ENCODE measurements around the gene LACTBL1.

LACTBL1 gene

GRCh38 chr1:22976127-22976460 lies 3.4 kb upstream of the LACTBL1 start:
- Mint-ChIP-seq H3K36me3 (ENCODE audit: low read depth) (no peaks in the 10 kb centered on the region), H3K9me3 (no peaks in the 10 kb centered on the region), H3K4me3 (no peak overlapping the region), H3K4me1 (peaks cover 16% of the 10 kb centered on the region), H3K27me3 (ENCODE audit: low read depth) (peaks cover 18% of the 10 kb centered on the region), H3K27ac (no peak overlapping the region)
- no peak for TF ChIP-seq CTCF (IDR thresholded peaks at IDR 0.05; ENCODE audit: unreplicated experiment in 3 of 3)

- Mint-ChIP-seq H3K27ac (no peak overlapping the region), H3K27me3 (ENCODE audit: low read depth) (peaks cover 15% of the 10 kb centered on the region), H3K4me3 (no peak overlapping the region), H3K4me1 (peaks cover 20% of the 10 kb centered on the region), H3K9me3 (no peaks in the 10 kb centered on the region), H3K36me3 (ENCODE audit: low read depth) (no peaks in the 10 kb centered on the region)
- TF ChIP-seq CTCF (IDR thresholded peaks at IDR 0.05; ENCODE audit: unreplicated experiment in 3 of 3), result no peak
These were observed 3.0 kb upstream of the LACTBL1 start for GRCh38 chr1:22975694-22976093.

- TF ChIP-seq CTCF (IDR thresholded peaks at IDR 0.05; ENCODE audit: unreplicated experiment in 3 of 3), result no peak
These were observed 858 bp downstream of the LACTBL1 start for GRCh38 chr1:22971611-22972405.

GRCh38 chr1:22971161-22971560 lies 1.5 kb downstream of the LACTBL1 start:
- Mint-ChIP-seq H3K36me3 (ENCODE audit: low read depth) (no peaks in the 10 kb centered on the region), H3K27me3 (ENCODE audit: low read depth) (peaks cover 20% of the 10 kb centered on the region), H3K4me1 (peaks cover 30% of the 10 kb centered on the region), H3K27ac (peak overlapping the region; percentile 1 to 35 (median 2)), H3K9me3 (peaks cover 6% of the 10 kb centered on the region), H3K4me3 (no peak overlapping the region)
- no peak for TF ChIP-seq CTCF (IDR thresholded peaks at IDR 0.05; ENCODE audit: unreplicated experiment in 3 of 3)

More at GRCh38 chr1:22971611-22972405, 858 bp downstream of the LACTBL1 start:
- no peaks in the 10 kb centered on the region for H3K9me3 Mint-ChIP-seq
- H3K27ac Mint-ChIP-seq, result peak overlapping the region in 2 of 3 experiments; percentile 1 to 35
- H3K27me3 Mint-ChIP-seq (ENCODE audit: low read depth), result peaks cover 17% of the 10 kb centered on the region
- no peak overlapping the region for H3K4me3 Mint-ChIP-seq
- no peaks in the 10 kb centered on the region for H3K36me3 Mint-ChIP-seq (ENCODE audit: low read depth)
- peaks cover 34% of the 10 kb centered on the region for H3K4me1 Mint-ChIP-seq

GRCh38 chr1:22970096-22970495 lies 2.6 kb downstream of the LACTBL1 start:
- TF ChIP-seq CTCF (IDR thresholded peaks at IDR 0.05; ENCODE audit: unreplicated experiment in 3 of 3), result no peak
- peaks cover 11% of the 10 kb centered on the region for H3K9me3 Mint-ChIP-seq
- H3K36me3 Mint-ChIP-seq (ENCODE audit: low read depth), result no peaks in the 10 kb centered on the region
- H3K4me1 Mint-ChIP-seq, result peaks cover 30% of the 10 kb centered on the region
- no peak overlapping the region for H3K27ac Mint-ChIP-seq
- H3K4me3 Mint-ChIP-seq, result no peak overlapping the region
- peaks cover 22% of the 10 kb centered on the region for H3K27me3 Mint-ChIP-seq (ENCODE audit: low read depth)

- H3K27ac Mint-ChIP-seq, result peak overlapping the region in 2 of 3 experiments; percentile 27 to 51
- H3K36me3 Mint-ChIP-seq (ENCODE audit: low read depth), result no peaks in the 10 kb centered on the region
- peaks cover 11% of the 10 kb centered on the region for H3K9me3 Mint-ChIP-seq
- H3K4me1 Mint-ChIP-seq, result peaks cover 30% of the 10 kb centered on the region
- peaks cover 23% of the 10 kb centered on the region for H3K27me3 Mint-ChIP-seq (ENCODE audit: low read depth)
- no peak overlapping the region for H3K4me3 Mint-ChIP-seq
- TF ChIP-seq CTCF (IDR thresholded peaks at IDR 0.05; ENCODE audit: unreplicated experiment in 3 of 3), result no peak
These were observed 3.4 kb downstream of the LACTBL1 start for GRCh38 chr1:22969304-22969709.

All from nephron (organoid).